Measurements from ENCODE around the gene LRRN2.

GRCh38 chr1:204658295-204658694, 27.2 kb downstream of the LRRN2 start:
- TF ChIP-seq YY1 (IDR thresholded peaks at IDR 0.05; ENCODE audit: insufficient read depth, insufficient read length) = no peak
- TF ChIP-seq SUZ12 (IDR thresholded peaks at IDR 0.05; ENCODE audit: extremely low read depth, insufficient read depth, insufficient read length) = no peak
- no peak for TF ChIP-seq ZNF274 (IDR thresholded peaks at IDR 0.05; ENCODE audit: low read depth, low read length)

Data from NT2/D1 (cell line).